ENCODE data around the gene DOCK7.
A peak's percentile ranks its signal among the peaks of the same experiment; 100 is the strongest.

Gene DOCK7

DNA sequence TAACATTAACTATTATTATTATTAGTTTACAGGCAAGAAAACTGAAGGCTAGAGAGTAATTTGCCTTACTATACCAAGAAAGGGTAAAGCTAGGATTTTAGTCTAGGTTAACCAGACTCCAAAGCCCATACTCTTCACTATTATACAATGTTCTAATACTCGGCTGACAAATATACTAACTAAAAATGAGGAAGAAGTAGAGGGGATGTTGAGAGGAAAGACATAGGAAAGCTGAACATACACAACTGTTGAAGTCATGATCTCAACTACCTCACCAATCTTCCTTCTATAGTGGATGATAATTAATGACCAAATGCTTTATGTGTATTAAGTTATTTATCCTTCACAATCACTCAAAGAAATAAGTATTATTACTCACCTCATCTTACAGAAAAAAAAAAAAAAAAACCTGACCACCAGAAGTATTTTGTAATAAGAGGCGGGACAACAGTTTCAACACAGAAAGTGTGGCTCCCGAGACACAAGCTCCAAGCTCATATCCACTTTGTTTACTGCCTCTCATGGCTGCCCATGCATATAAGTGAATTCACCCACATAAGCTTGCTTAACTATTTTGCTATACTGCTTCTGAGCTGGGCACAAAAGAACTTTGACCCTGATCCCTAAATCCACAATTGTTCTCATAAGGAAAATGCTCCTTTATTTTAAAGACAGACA is 173.3 kb downstream of the DOCK7 start:
- Mint-ChIP-seq H3K27me3 (ENCODE audit: low read depth, poor library complexity) (no peaks in the 10 kb centered on the region), H3K4me3 (no peak overlapping the region), H3K9me3 (peaks cover 15% of the 10 kb centered on the region), H3K27ac (peak overlapping the region; percentile 37), H3K36me3 (ENCODE audit: low read depth) (peaks cover 42% of the 10 kb centered on the region), H3K4me1 (no peaks in the 10 kb centered on the region)
- TF ChIP-seq, protein P1, sequence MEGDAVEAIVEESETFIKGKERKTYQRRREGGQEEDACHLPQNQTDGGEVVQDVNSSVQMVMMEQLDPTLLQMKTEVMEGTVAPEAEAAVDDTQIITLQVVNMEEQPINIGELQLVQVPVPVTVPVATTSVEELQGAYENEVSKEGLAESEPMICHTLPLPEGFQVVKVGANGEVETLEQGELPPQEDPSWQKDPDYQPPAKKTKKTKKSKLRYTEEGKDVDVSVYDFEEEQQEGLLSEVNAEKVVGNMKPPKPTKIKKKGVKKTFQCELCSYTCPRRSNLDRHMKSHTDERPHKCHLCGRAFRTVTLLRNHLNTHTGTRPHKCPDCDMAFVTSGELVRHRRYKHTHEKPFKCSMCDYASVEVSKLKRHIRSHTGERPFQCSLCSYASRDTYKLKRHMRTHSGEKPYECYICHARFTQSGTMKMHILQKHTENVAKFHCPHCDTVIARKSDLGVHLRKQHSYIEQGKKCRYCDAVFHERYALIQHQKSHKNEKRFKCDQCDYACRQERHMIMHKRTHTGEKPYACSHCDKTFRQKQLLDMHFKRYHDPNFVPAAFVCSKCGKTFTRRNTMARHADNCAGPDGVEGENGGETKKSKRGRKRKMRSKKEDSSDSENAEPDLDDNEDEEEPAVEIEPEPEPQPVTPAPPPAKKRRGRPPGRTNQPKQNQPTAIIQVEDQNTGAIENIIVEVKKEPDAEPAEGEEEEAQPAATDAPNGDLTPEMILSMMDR (IDR thresholded peaks at IDR 0.05), result no peak
- no peak for DNase-seq

DNA sequence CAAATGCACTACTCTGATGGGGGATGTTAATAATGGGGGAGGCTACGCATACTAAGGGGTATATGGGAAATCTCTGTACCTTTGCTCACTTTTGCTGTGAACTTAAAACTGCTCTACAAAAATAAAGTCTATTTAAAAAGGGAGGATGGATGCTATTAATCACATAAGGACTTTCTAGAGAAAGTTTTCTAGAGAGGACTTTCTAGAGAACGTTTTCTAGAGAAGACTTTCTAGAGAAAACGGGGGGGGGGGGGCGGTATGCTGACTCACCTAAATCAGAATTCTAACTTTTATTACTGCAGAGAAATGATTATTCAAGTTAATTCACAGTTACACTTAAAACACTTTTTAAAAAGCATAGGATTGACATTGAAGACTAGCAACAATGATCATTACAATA is 175.2 kb downstream of the DOCK7 start:
- H3K4me3 Mint-ChIP-seq, result no peak overlapping the region
- no peaks in the 10 kb centered on the region for H3K27me3 Mint-ChIP-seq (ENCODE audit: low read depth, poor library complexity)
- H3K27ac Mint-ChIP-seq, result no peak overlapping the region
- no peaks in the 10 kb centered on the region for H3K4me1 Mint-ChIP-seq
- TF ChIP-seq, protein P1 (IDR thresholded peaks at IDR 0.05), result no peak
- H3K36me3 Mint-ChIP-seq (ENCODE audit: low read depth), result peaks cover 28% of the 10 kb centered on the region
- no peak for DNase-seq
- no peaks in the 10 kb centered on the region for H3K9me3 Mint-ChIP-seq

DNA sequence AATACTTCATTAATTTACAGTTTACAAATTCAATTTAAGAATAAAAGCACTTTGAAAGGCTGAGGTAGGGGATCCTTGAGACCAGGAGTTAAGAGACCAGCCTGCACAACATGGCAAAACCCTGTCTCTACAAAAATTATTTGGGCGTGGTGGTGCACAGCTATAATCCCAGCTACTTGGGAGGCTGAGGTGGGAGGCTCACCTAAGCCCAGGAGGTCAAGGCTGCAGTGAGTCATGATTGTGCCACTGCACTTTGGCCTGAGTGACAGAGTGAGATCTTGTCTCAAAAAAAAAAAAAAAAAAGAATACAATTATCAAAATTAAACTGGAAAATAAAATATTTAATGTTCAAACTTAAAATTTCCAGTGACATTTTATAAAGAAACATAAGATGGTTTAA is 179.2 kb downstream of the DOCK7 start:
- Mint-ChIP-seq H3K4me1 (no peaks in the 10 kb centered on the region), H3K27me3 (ENCODE audit: low read depth, poor library complexity) (no peaks in the 10 kb centered on the region), H3K4me3 (no peak overlapping the region), H3K9me3 (no peaks in the 10 kb centered on the region), H3K27ac (no peak overlapping the region), H3K36me3 (ENCODE audit: low read depth) (peaks cover 55% of the 10 kb centered on the region)
- TF ChIP-seq, protein P1 (IDR thresholded peaks at IDR 0.05), result no peak
- no peak for DNase-seq

DNA sequence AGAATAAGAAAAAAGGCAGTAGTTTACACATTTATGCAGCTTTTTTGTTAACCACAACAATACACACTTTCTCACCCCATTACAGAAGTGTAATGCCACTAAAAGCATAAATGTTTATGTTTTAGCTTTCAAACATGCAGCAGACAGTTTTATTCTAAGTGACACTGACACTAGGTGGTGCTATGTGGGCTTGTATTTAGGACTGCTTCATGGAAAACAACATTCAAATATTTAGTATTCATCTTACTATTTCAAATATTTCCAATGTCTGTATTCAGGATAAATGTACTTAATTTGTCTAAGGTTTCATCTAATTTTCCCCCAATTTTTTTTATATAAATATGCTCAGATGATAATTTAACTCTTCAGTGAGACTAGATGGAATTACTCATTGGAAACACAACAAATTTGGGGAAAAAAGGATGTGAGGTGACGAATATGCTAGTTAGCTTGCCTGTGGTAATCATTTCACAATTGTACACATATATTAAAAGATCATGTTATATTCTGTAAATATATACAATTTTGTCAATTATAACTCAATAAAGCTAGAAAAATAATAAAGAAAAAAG is 179.9 kb downstream of the DOCK7 start:
- H3K4me3 Mint-ChIP-seq, result no peak overlapping the region
- H3K9me3 Mint-ChIP-seq, result no peaks in the 10 kb centered on the region
- no peaks in the 10 kb centered on the region for H3K4me1 Mint-ChIP-seq
- no peak overlapping the region for H3K27ac Mint-ChIP-seq
- H3K27me3 Mint-ChIP-seq (ENCODE audit: low read depth, poor library complexity), result no peaks in the 10 kb centered on the region
- no peak for DNase-seq
- TF ChIP-seq, protein P1 (IDR thresholded peaks at IDR 0.05), result peak; percentile 26
- peaks cover 59% of the 10 kb centered on the region for H3K36me3 Mint-ChIP-seq (ENCODE audit: low read depth)

DNA sequence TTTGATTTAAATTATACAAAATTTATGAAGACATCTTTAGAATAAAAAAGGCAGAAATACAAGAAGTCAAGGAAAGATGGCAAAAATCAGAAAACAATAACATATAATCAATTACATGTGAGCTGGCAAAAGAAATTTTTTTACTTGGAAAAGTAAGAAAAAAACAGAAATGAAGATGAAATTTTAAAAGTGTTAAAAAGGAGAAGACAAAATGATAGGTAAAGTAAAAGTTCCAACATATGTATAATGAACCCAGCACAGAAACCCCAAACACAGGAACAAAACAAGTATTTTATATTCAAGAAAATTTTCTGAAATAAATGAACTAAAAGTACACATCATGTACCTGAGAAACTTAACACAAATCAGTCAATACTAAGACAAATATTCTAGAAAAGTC is 188.0 kb downstream of the DOCK7 start:
- peaks cover 4% of the 10 kb centered on the region for H3K9me3 Mint-ChIP-seq
- no peak for DNase-seq
- TF ChIP-seq, protein P1 (IDR thresholded peaks at IDR 0.05), result no peak
- H3K27ac Mint-ChIP-seq, result no peak overlapping the region
- no peaks in the 10 kb centered on the region for H3K27me3 Mint-ChIP-seq (ENCODE audit: low read depth, poor library complexity)
- no peaks in the 10 kb centered on the region for H3K4me1 Mint-ChIP-seq
- peaks cover 72% of the 10 kb centered on the region for H3K36me3 Mint-ChIP-seq (ENCODE audit: low read depth)
- no peak overlapping the region for H3K4me3 Mint-ChIP-seq

DNA sequence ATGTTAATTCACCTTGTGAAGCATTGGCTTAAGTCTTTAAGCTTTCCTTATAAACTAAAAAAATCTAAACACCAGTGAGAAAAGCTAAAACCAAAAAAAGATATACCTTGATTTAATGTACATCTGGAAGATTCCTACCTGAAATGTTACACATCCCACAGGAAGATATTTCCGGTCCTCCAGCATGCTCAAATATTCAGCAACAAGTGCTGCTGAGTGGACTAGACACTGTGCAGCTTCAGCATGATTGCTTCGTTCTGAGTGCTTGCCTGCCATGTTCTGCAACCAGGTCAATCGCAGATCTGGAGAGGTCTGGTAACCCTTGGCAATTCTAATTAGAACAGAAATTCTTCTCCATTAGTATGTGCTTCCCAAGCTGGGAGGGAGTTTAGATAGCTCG is 194.0 kb downstream of the DOCK7 start:
- peaks cover 64% of the 10 kb centered on the region for H3K36me3 Mint-ChIP-seq (ENCODE audit: low read depth)
- no peak overlapping the region for H3K27ac Mint-ChIP-seq

More for the DNA sequence above, 194.0 kb downstream of the DOCK7 start:
- TF ChIP-seq, protein P1 (IDR thresholded peaks at IDR 0.05), result no peak
- H3K27me3 Mint-ChIP-seq (ENCODE audit: low read depth, poor library complexity), result no peaks in the 10 kb centered on the region
- H3K4me1 Mint-ChIP-seq, result no peaks in the 10 kb centered on the region
- H3K4me3 Mint-ChIP-seq, result no peak overlapping the region
- DNase-seq, result no peak
- no peaks in the 10 kb centered on the region for H3K9me3 Mint-ChIP-seq

All from nephron progenitor cell (in vitro differentiated cells).